ENCODE results near the gene CRIM1. TPM values are rescaled to one million over a fixed set of nuclear protein-coding genes. Genes with fewer than 3 reads are reported as not detected.
A peak's percentile ranks its signal among the peaks of the same experiment; 100 is the strongest.

CRIM1 gene
- total RNA-seq, 6 donors from 2014 or later, result 74.7 to 128 (median 110) TPM

- no peak overlapping the region for H3K4me3 ChIP-seq
- no peaks in the 10 kb centered on the region for H3K27me3 ChIP-seq
- no peak for TF ChIP-seq EP300 (IDR thresholded peaks at IDR 0.05)
- TF ChIP-seq POLR2A (IDR thresholded peaks at IDR 0.05), result no peak
- no peak for TF ChIP-seq POLR2AphosphoS5 (IDR thresholded peaks at IDR 0.05)
- no peak for ATAC-seq (ENCODE audit: low FRiP score in 2 of 2)
- H3K36me3 ChIP-seq, result no peaks in the 10 kb centered on the region
- DNase-seq, result no peak
- H3K4me1 ChIP-seq, result peaks cover 57 to 80% (median 70%) of the 10 kb centered on the region in 4 donors
- H3K9me3 ChIP-seq, result no peaks in the 10 kb centered on the region
- 69 to 73% methylated on average over 6 of the region's 6 CpGs for WGBS, 2 donors
- H3K27ac ChIP-seq, result peak overlapping the region in 3 of 4 donors; percentile 10 to 52 (median 50)
Measured at GRCh38 chr2:36368438-36368837, 12.9 kb downstream of the CRIM1 start.

- H3K36me3 ChIP-seq, result no peaks in the 10 kb centered on the region
- DNase-seq (no peak), ATAC-seq (ENCODE audit: low FRiP score in 2 of 2) (no peak)
- H3K27me3 ChIP-seq, result no peaks in the 10 kb centered on the region
- H3K9me3 ChIP-seq, result no peaks in the 10 kb centered on the region
- H3K27ac ChIP-seq, result peak overlapping the region in 2 of 4 donors; percentile 42 to 50
- peaks cover 63 to 84% (median 75%) of the 10 kb centered on the region in 4 donors for H3K4me1 ChIP-seq
- no peak overlapping the region for H3K4me3 ChIP-seq
- TF ChIP-seq EP300 (IDR thresholded peaks at IDR 0.05) (no peak), POLR2AphosphoS5 (IDR thresholded peaks at IDR 0.05) (no peak), CTCF (IDR thresholded peaks at IDR 0.05) (no peak), POLR2A (IDR thresholded peaks at IDR 0.05) (no peak)
- WGBS, 2 donors, result 74 to 77% methylated on average over 1 of the region's 1 CpG
Measured at GRCh38 chr2:36369163-36369562, 13.6 kb downstream of the CRIM1 start.

- TF ChIP-seq POLR2A (IDR thresholded peaks at IDR 0.05), result no peak
- TF ChIP-seq EP300 (IDR thresholded peaks at IDR 0.05), result no peak
- no peak for TF ChIP-seq CTCF (IDR thresholded peaks at IDR 0.05)
- TF ChIP-seq POLR2AphosphoS5 (IDR thresholded peaks at IDR 0.05), result no peak
- 73 to 75% methylated on average over 4 of the region's 4 CpGs for WGBS, 2 donors
- H3K27ac ChIP-seq, result peak overlapping the region in 3 of 4 donors; percentile 13 to 50 (median 42)
Measured at GRCh38 chr2:36369716-36370115, 14.1 kb downstream of the CRIM1 start.

GRCh38 chr2:36370281-36370680 lies 14.7 kb downstream of the CRIM1 start:
- TF ChIP-seq CTCF (IDR thresholded peaks at IDR 0.05) (no peak), EP300 (IDR thresholded peaks at IDR 0.05) (no peak), POLR2AphosphoS5 (IDR thresholded peaks at IDR 0.05) (no peak), POLR2A (IDR thresholded peaks at IDR 0.05) (no peak)
- Histone ChIP-seq H3K27ac (peak overlapping the region in 3 of 4 donors; percentile 13 to 70 (median 50)), H3K4me1 (peaks cover 63 to 91% (median 77%) of the 10 kb centered on the region in 4 donors), H3K36me3 (no peaks in the 10 kb centered on the region), H3K27me3 (no peaks in the 10 kb centered on the region), H3K9me3 (no peaks in the 10 kb centered on the region), H3K4me3 (no peak overlapping the region)
- ATAC-seq (ENCODE audit: low FRiP score in 2 of 2) (no peak), DNase-seq (no peak)

More at GRCh38 chr2:36369716-36370115, 14.1 kb downstream of the CRIM1 start:
- Histone ChIP-seq H3K27me3 (no peaks in the 10 kb centered on the region), H3K36me3 (no peaks in the 10 kb centered on the region), H3K9me3 (no peaks in the 10 kb centered on the region), H3K4me1 (peaks cover 63 to 86% (median 78%) of the 10 kb centered on the region in 4 donors), H3K4me3 (no peak overlapping the region)
- DNase-seq, result no peak
- no peak for ATAC-seq (ENCODE audit: low FRiP score in 2 of 2)

- no peak for DNase-seq
- ATAC-seq (ENCODE audit: low FRiP score in 2 of 2), result no peak
- Histone ChIP-seq H3K4me3 (no peak overlapping the region), H3K4me1 (peaks cover 71 to 91% (median 78%) of the 10 kb centered on the region in 4 donors), H3K36me3 (no peaks in the 10 kb centered on the region), H3K27ac (peak overlapping the region; percentile 28 to 70 (median 56)), H3K27me3 (no peaks in the 10 kb centered on the region), H3K9me3 (no peaks in the 10 kb centered on the region)
- TF ChIP-seq POLR2A (IDR thresholded peaks at IDR 0.05), result no peak
- 37 to 44% methylated on average over 9 of the region's 9 CpGs for WGBS, 2 donors
Measured at GRCh38 chr2:36371070-36371874, 15.7 kb downstream of the CRIM1 start.

Measured in upper lobe of left lung (tissue), 6 donors.